NT2/D1 (cell line): ENCODE results near the gene SHISAL2A.

Experiments
- DNase-seq: peaks from one replicate; pipeline ENCODE4 v3.0.0-alpha.2; 2011; ENCODE audit warnings: low read depth, low spot score
- H3K27me3 ChIP-seq: 2 replicates; pipeline ENCODE4 v1.6.0; 2011; ENCODE audit warnings: mild to moderate bottlenecking; ENCODE audit not compliant: insufficient read length, insufficient read depth
- H3K36me3 ChIP-seq: 2 replicates; pipeline ENCODE4 v1.6.1; 2011; ENCODE audit warnings: mild to moderate bottlenecking, low read length, mixed read lengths; ENCODE audit not compliant: insufficient read depth, insufficient read length
- H3K4me1 ChIP-seq: 2 replicates; pipeline ENCODE4 v1.5.1; 2011; ENCODE audit not compliant: insufficient read depth, insufficient read length
- H3K4me3 ChIP-seq: 2 replicates; pipeline ENCODE4 v1.5.1; 2011; ENCODE audit warnings: low read depth; ENCODE audit not compliant: insufficient read length
- H3K9ac ChIP-seq: 2 replicates; pipeline ENCODE4 v1.6.0; 2011; ENCODE audit warnings: low read depth; ENCODE audit not compliant: insufficient read length
- H3K9me3 ChIP-seq: 2 replicates; pipeline ENCODE4 v1.5.1; 2011; ENCODE audit warnings: mild to moderate bottlenecking, low read length; ENCODE audit not compliant: insufficient read depth
- SUZ12 ChIP-seq: IDR thresholded peaks from 2 replicates; pipeline ENCODE4 v1.6.1; 2011; ENCODE audit not compliant: insufficient read length, insufficient read depth; ENCODE audit errors: extremely low read depth
- YY1 ChIP-seq: IDR thresholded peaks from 2 replicates; pipeline ENCODE4 v1.6.1; 2011; ENCODE audit not compliant: insufficient read length, insufficient read depth
- ZNF274 ChIP-seq: IDR thresholded peaks from 2 replicates; pipeline ENCODE4 v1.6.1; 2011; ENCODE audit warnings: mild to moderate bottlenecking, low read depth, low read length

SHISAL2A gene

GRCh38 chr1:52706136-52706670 is 73.2 kb downstream of the SHISAL2A start:
- H3K4me1 ChIP-seq, result peaks cover 4% of the 10 kb centered on the region
- H3K4me3 ChIP-seq, result no peak overlapping the region
- H3K36me3 ChIP-seq, result no peaks in the 10 kb centered on the region
- no peak overlapping the region for H3K9ac ChIP-seq
- H3K9me3 ChIP-seq, result no peaks in the 10 kb centered on the region
- TF ChIP-seq YY1 (no peak), SUZ12 (no peak), ZNF274 (no peak)
- no peaks in the 10 kb centered on the region for H3K27me3 ChIP-seq
- DNase-seq, result no peak
